ENCODE results near the gene HHEX.

DNA sequence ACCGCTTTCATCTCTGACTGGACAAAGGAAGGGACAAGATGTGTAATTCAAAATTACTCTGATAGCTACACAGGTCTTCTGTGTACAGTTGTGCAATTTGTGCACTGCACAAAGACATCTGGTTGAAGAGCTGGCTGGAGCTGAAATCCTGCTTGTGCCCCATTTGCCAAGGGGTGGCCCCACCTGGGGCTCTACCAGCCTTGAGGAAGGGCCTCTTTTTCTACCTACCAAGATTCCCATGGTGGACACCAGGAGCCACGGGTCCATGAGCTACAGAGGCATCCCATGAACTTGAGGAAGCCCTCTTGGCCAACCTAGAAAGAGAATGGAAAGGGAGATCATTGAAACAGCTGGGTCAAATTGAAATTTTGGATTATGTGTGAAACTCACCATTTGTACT is 43.2 kb downstream of the HHEX start:
- TF ChIP-seq, protein P1, sequence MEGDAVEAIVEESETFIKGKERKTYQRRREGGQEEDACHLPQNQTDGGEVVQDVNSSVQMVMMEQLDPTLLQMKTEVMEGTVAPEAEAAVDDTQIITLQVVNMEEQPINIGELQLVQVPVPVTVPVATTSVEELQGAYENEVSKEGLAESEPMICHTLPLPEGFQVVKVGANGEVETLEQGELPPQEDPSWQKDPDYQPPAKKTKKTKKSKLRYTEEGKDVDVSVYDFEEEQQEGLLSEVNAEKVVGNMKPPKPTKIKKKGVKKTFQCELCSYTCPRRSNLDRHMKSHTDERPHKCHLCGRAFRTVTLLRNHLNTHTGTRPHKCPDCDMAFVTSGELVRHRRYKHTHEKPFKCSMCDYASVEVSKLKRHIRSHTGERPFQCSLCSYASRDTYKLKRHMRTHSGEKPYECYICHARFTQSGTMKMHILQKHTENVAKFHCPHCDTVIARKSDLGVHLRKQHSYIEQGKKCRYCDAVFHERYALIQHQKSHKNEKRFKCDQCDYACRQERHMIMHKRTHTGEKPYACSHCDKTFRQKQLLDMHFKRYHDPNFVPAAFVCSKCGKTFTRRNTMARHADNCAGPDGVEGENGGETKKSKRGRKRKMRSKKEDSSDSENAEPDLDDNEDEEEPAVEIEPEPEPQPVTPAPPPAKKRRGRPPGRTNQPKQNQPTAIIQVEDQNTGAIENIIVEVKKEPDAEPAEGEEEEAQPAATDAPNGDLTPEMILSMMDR (optimal IDR thresholded peaks at IDR 0.05 in 1 of 3, IDR thresholded peaks at IDR 0.05 in 1 of 3, conservative IDR thresholded peaks at IDR 0.05 in 1 of 3; ENCODE audit: extremely low read depth in 1 of 3, insufficient read depth in 2 of 3, low read length in 3 of 3): no peak
- TF ChIP-seq EZH2 (IDR thresholded peaks at IDR 0.05; ENCODE audit: low read length): no peak
